ACHN (cell line): ENCODE results near the gene BLOC1S5.

ENCODE experiments used
- DNase-seq: peaks from one replicate; pipeline ENCODE4 v3.0.0-alpha.2; 2015
- in situ Hi-C: cut with HindIII; loops from 2 replicates; pipeline ENCODE4 v1.10.0; 2017; ENCODE audit warnings: low sequenced_read_pairs, low pct_ligation_motif_present, low pct_unique_long_range_greater_than_20kb

Gene BLOC1S5

GRCh38 chr6:7974565-7974937, 89.6 kb downstream of the BLOC1S5 start:
- in situ Hi-C loops, result no loop called here
- DNase-seq, result no peak

DNA sequence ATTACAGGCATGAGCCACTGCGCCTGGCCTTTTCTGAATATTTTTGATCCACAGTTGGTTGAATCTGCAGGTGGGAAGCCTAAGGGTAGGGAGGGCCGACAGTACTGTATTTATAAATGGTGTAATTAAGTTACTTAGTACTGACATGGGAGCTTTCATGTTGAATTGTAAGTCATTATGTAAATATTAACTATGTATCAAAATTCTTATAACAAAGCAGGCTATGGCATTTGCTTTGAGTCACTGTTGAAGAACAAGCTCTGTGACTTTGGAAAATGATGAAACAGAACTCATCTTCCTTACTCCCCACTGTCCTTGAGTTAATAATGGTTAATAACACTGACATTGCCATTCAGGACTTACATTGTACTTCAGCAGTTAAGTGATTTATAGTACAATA, 90.6 kb downstream of the BLOC1S5 start:
- no peak for DNase-seq
- in situ Hi-C loops, result no loop called here

DNA sequence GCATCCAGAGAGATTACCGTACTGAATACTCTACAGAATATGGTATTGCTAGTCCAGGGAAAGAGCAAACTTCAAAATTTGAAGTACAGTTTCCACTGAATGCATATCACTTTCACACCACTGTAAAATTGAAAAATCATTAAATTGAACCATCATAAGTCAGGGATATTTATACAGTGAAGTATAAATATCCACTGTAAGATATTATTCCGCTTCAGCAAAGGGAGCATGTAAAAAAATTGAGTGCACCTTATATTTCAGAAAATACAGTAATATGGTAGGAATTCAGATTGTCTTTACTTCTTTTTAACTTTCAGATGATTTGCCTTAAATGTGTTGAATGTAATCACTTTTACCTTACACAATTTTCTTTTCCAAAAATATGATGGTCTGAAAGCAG, 92.7 kb downstream of the BLOC1S5 start:
- in situ Hi-C loops, result no loop called here
- DNase-seq, result no peak

- DNase-seq, result no peak
Observed at GRCh38 chr6:7970616-7971015, 93.6 kb downstream of the BLOC1S5 start.

More at GRCh38 chr6:7970616-7971015, 93.6 kb downstream of the BLOC1S5 start:
- in situ Hi-C loops, result no loop called here
